NCI-H128 (cell line): ENCODE measurements around the gene TMPRSS6.

Experiments used
- DNase-seq: peaks from one replicate; lab custom pipeline; 2025; ENCODE audit not compliant: unreplicated experiment; lab: John Stamatoyannopoulos, UW

The TMPRSS6 gene

DNA sequence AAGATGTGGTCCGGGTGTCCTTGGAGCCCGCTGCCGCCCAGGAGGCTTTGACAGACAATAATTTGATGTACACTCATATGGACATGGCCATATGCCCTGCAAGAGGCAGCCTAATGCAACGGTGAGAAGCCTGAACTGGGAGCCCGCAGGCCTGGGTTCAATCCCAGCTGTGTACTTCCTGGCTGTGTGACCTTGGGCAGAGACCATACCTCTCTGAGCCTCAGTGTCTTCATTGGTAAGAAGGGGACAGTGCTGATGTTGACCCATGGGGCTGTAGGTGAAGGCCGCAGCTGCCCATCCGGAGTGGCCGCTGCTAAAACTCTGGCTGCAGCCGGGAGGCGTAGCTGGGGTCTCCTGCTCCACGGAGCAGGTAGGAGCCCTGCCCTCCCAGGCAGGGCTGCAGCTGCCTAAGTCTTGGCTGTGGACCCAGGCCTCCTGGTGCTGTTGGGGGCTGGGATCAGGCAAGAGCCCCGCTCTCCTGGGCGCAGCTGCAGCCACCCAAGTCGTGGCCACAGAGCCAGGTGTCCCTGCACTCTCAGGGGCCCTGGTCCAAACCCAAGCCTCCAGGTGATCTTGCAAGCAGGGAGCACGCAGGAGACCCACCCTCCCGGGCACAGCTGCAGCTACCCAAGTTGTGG, 31.3 kb upstream of the TMPRSS6 start:
- DNase-seq, result no peak

- no peak for DNase-seq
Observed at GRCh38 chr22:37139762-37140161, 30.2 kb upstream of the TMPRSS6 start.

DNA sequence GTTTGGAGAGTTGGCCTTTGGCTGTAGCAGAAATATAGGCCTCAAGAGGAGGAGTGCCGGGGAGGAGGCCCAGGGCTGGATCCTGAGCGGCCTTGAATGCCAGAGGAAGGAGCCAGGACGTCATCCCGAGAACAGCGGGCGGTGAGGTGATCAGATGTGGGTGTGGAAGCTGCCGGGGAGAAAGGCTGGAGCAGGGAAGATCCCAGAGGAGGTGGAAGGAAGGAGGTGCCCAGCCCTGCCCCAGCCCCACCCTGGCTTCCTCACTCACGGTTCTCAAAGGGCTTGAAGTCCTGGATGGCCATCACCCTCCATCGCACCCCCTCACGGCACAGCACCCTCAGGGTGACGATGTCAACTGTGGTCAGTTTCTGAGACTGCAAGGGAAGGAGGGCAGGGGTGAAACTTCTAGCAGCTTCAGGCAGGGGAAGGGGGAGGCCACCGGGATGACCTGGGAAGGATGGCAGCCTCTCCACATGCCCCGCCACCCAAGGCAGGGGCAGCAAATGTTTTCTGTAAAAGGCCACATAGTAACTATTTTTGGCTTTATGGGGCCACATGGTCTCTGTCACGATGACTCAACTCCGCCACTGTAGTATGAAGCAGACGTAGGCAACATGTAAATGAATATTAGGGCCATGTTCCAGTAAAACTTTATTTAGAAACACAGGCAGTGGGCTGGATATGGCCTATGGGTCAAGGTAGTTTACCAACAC, 29.5 kb upstream of the TMPRSS6 start:
- DNase-seq, result no peak

DNA sequence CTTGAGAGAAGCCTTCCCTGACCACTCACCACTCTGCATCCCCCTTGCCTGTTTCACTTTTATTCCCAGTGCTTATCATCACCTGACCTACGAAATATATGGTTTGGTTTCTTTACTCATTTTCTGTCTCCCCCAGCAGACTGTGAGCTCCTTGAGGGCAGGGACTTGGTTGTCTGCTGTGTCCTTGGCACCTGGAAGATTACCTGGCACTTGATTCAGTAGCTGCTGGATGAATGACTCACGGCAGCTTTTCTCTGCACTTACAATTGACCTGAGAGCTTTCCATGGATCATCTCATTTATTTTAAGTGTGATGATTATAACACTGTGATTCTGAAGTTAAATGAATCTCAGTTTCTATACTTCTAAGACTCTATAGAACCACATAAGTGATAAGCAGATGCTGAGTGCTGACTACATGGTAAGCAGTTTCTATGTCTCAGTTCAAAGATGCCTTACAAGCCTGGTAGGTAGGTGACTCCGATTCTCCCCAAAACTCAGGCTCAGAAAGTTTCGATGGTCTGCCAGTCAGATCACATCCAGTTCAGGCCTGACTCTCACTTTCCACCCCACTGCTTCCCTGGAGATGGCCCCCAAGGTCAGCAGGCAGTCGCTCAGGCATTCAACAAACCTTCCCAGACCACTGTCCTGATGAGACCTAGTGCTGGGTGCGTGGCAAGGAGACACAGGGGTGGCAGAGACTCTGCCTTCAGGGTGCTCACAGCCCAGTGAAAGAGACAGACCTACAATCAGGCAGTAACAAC, 28.6 kb upstream of the TMPRSS6 start:
- DNase-seq, result no peak

DNA sequence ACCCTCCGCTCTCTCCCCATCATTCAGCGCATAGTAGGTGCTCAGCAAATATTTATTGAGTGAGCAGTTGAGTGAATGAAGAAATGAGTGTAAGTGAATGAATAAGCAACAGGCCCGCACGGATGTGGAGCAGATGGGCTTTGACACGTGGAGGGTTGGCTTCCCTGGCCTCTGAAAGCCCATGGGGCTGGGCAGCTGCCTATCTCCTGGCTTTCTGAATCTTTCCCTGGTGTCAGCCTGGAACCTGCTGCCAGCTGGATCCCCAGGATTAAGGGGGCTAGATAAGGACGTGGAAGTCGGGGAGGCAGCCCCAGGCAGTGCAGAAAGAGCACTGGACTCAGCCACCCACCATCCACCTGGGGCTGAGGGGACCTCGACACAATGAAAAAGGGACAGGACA, 27.6 kb upstream of the TMPRSS6 start:
- DNase-seq, result no peak

- no peak for DNase-seq
Observed at GRCh38 chr22:37135023-37135422, 25.5 kb upstream of the TMPRSS6 start.

GRCh38 chr22:37133304-37134018, 23.9 kb upstream of the TMPRSS6 start:
- DNase-seq, result no peak

- no peak for DNase-seq
Observed at GRCh38 chr22:37132773-37133172, 23.3 kb upstream of the TMPRSS6 start.

DNA sequence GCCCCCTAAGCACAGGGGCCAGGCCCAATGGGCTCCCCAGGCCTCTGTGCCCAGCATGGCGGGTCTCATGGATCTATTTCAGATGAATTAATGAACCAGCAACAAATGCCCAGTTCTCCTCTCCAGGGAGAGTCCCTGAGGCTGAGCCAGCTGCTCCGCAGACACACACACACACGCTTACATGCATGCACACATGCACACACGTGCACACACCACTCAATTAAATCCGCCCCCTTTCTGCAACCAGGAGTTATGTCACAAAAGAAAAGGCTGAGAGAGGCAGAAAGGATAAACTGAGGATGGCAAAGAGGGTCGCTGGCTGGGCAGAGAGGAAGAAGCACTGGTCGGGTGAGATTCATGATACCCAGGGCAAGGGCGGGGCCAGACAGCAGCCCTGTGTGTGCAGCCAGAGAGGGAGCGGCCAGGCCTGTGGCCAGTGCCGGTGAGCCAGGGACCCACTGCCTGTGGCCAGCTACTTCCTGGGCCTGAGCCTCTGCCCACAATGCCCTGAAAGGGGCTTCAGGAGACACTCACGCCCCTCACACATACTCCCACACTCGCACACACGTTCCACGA, 20.4 kb upstream of the TMPRSS6 start:
- no peak for DNase-seq

- DNase-seq, result no peak
Observed at GRCh38 chr22:37128555-37129281, 19.2 kb upstream of the TMPRSS6 start.

- DNase-seq, result no peak
Observed at GRCh38 chr22:37127350-37127878, 17.9 kb upstream of the TMPRSS6 start.

DNA sequence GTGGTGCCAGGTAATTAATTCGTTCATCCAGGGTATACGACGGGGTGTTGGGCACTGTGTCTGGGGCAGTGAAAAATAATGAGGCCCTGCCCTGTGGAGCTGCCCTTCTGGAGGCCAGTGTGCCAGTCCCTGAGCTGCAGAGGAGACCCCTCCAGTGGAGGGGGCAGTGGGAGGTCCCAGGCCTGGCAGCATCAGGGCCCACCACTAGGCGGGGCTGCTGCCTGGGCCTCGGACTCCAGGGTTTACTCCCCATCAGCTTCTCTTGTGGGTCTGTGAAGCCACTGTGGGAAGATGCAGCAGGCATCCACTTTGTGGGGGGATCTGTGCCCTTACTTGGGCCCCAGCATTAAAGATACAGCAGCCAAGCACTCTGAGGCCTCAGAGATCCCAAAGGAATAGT, 17.4 kb upstream of the TMPRSS6 start:
- DNase-seq, result no peak

DNA sequence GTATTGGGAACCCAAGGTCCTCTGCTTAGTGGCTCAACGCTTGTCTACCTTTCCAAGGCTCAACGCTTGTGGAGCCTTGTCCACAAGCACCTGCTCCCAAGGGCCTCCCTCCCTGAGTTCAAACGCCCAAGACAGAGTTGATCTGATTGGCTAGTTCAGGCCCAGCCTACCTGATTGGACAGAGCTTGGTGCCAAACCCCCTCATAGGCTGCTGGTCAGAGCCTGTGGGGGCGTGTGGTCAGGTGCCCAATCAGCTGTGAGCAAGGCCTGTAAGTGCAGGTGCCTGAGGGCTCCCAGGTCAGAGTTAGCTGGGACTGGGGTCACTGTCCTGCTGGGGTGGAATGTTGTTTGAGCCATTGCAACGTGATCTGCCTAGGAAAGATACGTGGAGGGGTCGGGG, 16.9 kb upstream of the TMPRSS6 start:
- DNase-seq, result no peak

DNA sequence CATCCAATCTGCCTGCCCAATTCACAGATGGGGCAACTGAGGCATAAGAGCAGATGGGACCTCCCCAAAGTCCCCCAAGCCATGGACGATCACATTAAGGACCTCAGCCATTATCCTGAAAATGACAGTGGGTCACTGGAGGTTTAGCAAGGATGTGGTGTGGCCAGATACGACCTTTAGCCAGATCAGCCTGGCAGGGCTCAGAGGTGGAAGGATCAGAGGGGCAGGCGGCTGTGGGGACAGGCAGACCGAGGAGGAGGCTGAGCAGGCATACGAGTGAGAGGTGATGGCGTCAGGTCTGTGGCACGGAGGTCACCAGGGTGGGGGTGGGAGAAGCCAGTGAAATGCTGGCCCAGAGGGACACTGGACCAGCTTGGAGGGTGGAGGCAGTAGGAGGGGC, 14.1 kb upstream of the TMPRSS6 start:
- DNase-seq, result no peak

DNA sequence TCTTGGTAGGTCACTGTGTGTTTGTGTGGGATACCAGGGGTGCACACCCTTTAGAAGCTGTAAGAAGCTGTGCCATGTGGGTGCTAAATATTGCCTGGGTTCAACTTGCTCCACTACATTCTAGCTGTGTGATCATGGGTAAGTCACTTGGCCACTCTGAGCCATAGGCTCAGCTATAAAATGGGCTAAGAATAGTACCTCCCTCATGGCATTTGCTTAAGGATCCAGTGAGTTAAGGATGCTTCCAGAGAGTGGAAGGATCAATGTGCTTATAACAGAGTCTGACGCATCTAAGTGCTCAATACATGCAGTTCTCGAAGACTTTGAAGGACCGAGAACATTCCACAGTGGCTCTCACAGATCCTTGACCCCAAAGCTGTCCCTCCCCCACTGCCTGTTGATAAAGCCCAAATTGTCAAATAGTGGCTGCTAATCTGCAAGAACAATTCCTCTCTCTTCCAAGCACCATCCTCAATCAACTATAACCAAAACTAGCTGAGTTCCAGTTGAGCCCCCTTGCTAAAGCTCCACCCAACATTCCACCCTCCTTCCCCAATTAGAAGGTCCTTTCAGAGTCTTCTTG, 13.2 kb upstream of the TMPRSS6 start:
- DNase-seq, result no peak

DNA sequence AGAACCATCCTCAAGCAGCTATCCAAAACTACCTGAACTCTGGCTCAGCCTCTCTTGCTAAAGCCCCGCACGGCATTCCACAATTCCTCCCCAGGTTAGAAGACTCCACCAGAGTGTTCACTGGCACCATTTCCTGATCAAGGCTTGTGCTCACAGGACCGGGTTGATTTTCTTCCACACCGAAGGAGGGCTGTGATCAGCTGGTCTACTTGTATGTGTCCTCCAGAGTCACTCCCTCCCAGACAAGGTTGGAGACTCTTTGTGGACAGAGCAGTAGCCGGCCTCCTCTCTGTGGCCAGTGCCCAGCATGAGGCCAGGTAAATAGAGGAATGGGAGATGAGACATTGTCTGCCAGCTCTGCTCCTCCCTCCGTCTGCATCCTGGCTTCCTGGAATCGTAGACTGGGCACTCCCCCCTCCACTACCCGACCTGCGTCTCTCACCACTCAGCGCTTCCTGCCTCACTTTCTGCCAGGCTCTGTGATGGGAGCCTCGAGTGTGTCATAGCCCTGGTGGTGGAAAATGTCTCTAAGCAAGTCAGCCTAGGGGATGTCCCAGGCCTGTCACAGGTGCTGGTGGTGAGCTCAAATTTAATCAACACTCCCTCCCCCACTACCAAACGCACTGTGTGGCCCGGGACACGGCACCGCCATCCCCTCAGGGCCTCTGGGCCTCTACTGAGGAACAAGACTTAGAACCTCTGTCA, 12.5 kb upstream of the TMPRSS6 start:
- no peak for DNase-seq

DNA sequence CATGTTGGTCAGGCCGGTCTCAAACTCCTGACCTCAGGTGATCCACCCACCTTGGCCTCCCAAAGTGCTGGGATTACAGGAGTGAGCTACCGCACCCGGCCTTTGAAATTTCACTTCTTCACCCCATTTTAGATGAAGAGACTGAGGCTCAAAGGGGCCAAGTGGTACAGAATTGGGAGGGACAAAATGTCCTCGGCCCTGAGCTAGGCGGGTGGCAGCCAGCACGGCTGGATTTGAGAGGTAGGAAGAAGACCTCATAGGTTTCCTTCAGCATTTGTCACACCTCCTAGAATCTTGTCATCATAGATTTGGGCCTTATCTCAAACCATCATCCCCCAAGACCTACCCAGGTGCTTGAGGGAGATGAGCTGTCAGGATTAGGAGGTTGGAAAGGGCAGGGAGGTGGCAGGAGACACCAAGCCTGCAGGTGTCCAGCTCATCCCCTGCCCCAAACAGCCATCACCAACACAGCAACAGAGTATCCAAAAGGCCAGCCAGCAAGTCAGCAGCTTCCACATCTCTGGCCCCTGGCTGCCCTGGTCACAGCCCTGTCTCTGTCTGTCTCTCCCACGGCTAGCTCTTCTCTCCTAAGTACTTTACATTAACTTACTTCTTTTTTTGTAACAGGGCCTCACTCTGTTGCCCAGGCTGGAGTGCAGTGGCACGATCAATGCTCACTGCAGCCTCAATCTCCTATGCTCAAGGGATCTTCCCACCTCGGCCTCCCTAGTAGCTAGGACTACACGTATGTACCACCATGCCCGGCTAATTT, 11.2 kb upstream of the TMPRSS6 start:
- DNase-seq, result no peak

GRCh38 chr22:37119872-37120271, 10.4 kb upstream of the TMPRSS6 start:
- no peak for DNase-seq

DNA sequence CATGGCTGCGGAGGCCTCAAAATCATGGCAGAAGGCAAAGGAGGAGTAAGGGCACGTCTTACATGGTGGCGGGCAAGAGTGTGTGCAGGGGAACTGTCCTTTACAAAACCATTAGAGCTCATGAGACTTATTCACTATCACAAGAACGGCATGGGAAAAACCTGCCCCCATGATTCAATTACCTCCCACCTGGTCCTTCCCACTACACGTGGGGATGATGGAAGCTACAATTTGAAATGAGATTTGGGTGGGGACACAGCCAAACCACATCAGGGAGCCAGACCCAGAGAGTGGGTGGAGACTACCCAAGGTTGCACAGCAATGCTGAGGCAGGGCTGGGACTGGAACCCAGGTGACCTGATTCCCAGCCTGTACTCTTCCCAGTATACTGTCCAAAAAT, 8.6 kb upstream of the TMPRSS6 start:
- DNase-seq, result no peak
